Testis (tissue), 2 donors: ENCODE measurements around the gene PMFBP1.

Experiments
- POLR2A ChIP-seq: fragments of 450-650 bp; IDR thresholded peaks from one replicate; pipeline ENCODE4 v1.6.1; 2017; ENCODE audit warnings: antibody characterized with exemption, mild to moderate bottlenecking, moderate library complexity
- TF ChIP-seq, protein P1 (sequence below), 3 experiments: fragments of 450-650 bp in 2 of 3; fragments of 200-600 bp in 1 of 3; sonication (generic) in 1 of 3; IDR thresholded peaks; one replicate each; pipeline ENCODE4 v1.5.1; 2016 to 2019; ENCODE audit warnings: antibody characterized with exemption in 3 of 3, mild to moderate bottlenecking in 2 of 3, moderate library complexity in 1 of 3

DNA sequence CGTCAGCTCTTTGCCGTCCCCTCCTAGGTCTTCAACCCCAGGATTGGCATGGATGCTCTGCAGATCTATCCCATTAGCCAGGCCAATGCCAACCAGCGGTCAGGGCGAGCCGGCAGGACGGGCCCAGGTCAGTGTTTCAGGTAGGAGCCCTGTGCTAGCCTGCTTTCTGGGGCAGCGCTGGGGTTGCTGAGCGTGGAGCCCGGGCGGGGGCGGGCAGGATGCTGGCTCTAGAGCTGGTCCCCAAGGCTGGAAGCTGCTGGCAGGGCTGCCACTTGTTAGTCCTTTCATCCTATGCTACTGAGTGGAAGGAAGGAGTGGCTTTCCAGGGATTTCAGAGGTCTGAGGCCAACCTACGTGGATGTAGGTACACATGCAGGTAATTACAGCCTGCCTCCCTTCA, 66.0 kb downstream of the PMFBP1 start:
- TF ChIP-seq, protein P1, sequence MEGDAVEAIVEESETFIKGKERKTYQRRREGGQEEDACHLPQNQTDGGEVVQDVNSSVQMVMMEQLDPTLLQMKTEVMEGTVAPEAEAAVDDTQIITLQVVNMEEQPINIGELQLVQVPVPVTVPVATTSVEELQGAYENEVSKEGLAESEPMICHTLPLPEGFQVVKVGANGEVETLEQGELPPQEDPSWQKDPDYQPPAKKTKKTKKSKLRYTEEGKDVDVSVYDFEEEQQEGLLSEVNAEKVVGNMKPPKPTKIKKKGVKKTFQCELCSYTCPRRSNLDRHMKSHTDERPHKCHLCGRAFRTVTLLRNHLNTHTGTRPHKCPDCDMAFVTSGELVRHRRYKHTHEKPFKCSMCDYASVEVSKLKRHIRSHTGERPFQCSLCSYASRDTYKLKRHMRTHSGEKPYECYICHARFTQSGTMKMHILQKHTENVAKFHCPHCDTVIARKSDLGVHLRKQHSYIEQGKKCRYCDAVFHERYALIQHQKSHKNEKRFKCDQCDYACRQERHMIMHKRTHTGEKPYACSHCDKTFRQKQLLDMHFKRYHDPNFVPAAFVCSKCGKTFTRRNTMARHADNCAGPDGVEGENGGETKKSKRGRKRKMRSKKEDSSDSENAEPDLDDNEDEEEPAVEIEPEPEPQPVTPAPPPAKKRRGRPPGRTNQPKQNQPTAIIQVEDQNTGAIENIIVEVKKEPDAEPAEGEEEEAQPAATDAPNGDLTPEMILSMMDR (IDR thresholded peaks at IDR 0.05): no peak
- TF ChIP-seq POLR2A: no peak
